Right renal pelvis (tissue), 4 donors: ENCODE measurements around the gene IGLL5. TPM values are rescaled to one million over a fixed set of nuclear protein-coding genes. Genes with fewer than 3 reads are reported as not detected.

Experiments used
- DNase-seq, 4 donors: peaks; one replicate each; pipeline ENCODE4 v3.0.0-alpha.2; 2013; ENCODE audit warnings: low read depth in 4 of 4, low spot score in 3 of 4, missing footprints in 1 of 4
- polyA plus RNA-seq, 4 donors: library from polyadenylated mRNA; unstranded; fragments of 120-200 nt; gene quantifications; one replicate each; pipeline ENCODE4 v1.2.1, GENCODE V29; 2013; ENCODE audit not compliant: insufficient read length in 4 of 4

The IGLL5 gene
- polyA plus RNA-seq: under 1 TPM in 2 of 4 donors, not detected in 2; 0.16 to 0.44 TPM

DNA sequence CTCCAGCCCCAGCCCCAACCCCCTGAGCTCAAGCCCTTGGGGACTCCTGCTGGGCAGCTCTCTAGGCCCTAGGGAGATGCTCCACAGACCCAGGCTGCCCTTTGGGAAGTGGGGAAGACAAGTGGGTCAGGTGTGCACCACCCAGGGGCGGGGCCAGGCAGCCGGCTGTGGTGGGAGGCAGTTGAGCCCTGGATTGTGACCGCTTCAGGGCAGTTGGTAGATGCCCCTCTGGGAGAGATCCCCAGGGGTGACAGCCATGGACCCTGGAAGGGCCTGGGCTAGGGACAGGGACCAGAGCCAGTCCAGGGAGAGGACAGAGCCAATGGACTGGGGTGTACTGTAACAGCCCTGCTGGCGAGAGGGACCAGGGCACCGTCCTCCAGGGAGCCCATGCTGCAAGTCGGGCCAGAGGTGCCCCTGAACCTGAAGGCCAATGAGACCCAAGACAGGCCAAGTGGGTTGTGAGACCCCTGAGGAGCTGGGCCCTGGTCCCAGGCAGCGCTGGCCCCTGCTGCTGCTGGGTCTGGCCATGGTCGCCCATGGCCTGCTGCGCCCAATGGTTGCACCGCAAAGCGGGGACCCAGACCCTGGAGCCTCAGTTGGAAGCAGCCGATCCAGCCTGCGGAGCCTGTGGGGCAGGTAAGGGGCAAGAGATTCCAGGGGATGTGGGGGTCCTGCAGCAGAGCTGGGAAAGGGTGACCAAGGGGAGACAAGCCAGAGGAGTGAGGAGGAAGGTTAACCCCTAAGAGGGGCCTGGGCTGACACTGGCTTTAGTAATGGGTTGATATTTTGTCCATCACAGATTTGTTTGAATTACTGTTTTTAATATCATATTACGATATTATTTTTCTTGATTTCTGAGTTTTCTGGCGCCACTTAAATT is at the start of gene IGLL5:
TSS of gene IGLL5 (plus strand) at position 196 of the 883 bp plus-strand sequence. CDS start at position 434, 238 bp downstream.
- DNase-seq: no peak

DNA sequence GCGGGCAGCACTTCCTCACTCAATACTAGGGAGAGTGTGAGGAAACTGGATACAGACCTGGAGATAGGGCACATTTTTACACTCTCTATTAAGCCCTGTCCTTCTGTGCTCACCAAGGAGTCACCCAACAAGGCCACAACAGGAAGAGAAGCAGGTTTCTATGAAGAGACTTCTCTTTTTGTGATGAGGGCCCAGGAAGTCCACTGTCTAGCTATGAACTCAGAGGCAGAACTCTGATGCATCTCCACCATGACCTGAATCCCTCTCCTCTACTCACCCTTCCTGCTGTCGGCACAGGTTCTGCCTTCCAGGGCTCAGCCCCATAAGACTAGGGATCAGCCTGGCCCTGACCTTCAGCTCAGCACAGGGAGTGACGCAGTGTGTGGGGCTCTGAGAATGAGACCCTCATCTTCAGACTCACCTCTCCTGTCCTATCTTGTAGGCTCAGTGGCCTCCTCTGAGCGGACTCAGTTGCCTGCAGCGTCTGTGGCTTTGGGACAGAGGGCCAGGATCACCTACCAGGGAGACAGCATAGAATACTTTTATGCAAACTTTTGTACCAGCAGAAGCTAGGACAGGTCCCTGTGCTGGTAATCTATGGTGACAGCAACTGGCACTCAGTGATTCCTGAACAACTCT is 49.3 kb upstream of the IGLL5 start:
- no peak for DNase-seq

DNA sequence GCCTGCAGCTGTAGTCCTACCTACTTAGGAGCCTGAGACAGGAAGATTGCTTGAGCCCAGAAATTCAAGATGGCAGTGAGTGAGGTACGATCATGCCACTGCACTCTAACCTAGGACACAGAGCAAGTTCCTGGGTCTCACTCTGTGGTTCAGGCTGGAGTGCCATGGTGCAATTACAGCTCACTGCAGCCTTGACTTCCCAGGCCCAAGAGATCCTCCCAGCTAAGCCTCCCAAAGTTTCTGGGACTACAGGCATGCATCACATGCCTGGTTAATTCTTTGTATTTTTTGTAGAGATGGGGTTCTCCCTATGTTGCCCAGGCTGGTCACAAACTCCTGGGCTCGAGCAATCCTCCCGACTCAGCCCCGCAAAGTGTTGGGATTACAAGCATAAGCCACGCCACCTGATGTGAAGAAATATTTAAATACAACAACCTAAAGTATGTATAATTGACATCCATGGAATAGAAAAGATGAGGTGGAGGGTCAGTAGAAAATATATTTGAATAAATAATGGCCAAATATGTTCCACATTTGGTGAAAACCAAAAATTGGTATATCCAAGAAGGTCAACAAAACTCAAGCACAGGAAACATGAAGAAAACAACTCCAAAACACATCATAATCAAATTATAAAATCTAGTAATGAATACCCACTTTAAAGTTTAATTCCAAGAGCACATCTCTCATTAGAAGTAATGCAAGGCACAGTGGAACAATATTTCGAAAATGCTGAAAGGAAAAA is 47.9 kb upstream of the IGLL5 start:
- DNase-seq: no peak

DNA sequence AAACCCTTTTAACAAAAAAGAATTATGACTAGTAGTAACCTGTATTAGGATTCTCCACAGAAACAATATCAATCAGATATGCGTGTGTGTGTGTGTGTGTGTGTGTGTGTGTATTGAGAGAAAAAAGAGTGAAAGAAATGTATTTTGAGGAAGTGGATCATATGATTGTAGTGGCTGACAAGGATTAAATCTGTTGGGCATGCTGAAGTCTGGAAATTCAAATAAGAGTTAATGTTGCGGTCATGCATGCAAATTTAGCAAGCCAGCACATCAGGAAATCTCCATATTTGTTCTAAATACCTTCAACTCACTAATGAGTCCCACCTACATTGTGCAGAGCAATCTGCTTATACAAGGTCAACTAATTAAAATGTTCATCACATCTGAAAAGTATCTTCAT is 46.8 kb upstream of the IGLL5 start:
- no peak for DNase-seq

DNA sequence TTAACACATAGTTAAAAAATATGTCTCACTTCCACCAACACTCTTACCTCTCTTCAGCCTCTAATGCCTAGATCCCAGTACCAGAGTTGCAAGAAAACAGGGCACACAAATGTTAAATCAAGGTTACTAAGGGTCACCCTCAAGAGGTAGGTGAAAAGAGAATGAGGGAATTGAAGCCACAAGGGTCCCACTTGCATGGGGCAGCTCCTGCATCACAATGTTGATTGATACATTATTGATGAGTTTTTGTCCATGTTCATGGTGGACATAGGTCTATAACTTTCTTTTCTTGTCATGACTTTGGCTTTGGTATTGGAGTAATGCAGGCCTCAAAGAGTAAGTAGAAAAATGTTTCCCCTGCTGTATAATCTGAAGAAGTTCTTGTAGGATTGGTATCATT is 46.0 kb upstream of the IGLL5 start:
- no peak for DNase-seq

DNA sequence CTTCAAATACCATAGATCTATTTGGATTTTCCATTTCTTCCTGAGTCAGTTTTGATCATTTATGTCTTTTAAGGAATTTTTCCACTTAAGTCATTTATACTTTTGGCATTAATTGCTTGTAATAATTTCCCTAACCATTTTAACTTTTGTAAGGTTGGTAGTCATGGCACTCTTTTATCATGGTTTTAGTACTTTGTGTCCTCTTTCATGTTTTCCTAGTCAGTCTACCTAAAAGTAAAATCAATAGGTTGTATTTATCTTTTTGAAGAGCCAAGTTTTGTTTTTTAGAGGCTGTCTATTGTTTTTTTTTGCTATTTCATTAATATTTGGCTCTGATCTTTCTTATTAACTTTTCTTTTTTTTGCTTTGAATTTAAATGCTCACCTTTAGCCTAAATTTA is 45.5 kb upstream of the IGLL5 start:
- DNase-seq: no peak

DNA sequence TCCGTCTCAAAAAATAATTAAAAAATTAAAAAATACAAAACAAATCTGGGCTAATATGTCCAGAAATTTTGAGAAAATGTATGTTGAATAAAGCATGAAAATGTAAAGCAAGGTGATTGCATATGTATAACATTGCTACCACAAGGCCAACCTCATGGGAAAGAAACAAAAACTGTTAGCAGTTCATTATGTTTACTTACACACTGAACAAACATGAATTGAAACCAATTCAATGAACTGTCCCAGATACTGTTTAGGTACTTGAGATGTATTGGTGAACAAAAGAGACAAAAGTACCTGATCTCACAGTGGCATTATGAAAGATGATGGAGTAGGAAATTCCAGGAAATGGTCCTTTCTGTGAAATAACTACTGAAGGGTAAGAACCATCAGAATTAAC is 43.8 kb upstream of the IGLL5 start:
- DNase-seq: no peak

DNA sequence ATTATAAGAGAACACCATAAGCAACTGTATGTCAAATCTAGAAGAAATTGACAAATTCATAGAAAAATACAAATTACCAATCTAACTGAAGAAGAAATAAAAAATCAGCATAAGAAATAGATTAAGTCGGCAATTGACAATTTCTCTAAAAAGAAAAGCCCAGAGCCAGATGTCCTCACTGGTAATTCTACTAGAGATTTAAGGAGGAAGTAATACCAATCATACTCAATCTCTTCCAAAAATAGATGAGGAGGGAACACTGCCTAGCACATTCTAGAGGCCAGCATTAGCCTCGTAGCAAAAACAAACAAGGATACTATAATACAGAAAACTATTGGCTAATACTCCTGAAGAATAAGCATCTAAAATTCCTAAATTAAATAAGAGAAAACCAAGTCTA is 40.4 kb upstream of the IGLL5 start:
- DNase-seq: no peak

DNA sequence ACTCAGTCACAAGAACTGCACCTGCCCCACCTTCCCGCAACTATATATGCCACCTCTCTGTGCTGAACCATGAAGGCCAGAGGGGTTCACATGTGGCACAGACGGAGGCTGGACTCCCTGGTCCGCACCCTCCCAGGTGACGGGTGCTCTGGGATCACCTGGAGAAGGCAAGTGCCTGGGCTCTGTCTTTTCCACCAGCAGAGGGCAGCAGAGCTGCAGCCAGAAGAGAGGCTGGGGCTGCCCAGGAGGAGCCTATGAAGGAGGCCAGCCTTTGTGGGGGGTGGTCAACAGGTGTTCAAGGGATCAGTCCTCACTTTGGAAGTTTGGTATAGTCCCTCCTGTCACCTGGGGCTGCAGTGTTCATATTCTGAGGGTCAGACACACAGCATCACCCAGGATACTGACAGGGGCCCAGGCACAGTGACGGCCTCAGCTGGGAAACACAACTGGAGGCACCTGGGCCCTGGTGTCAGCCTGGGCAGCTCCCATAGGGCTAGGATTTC is 39.2 kb upstream of the IGLL5 start:
- DNase-seq: peak in 3 of 4 donors; percentile 39 to 58 (median 47)

DNA sequence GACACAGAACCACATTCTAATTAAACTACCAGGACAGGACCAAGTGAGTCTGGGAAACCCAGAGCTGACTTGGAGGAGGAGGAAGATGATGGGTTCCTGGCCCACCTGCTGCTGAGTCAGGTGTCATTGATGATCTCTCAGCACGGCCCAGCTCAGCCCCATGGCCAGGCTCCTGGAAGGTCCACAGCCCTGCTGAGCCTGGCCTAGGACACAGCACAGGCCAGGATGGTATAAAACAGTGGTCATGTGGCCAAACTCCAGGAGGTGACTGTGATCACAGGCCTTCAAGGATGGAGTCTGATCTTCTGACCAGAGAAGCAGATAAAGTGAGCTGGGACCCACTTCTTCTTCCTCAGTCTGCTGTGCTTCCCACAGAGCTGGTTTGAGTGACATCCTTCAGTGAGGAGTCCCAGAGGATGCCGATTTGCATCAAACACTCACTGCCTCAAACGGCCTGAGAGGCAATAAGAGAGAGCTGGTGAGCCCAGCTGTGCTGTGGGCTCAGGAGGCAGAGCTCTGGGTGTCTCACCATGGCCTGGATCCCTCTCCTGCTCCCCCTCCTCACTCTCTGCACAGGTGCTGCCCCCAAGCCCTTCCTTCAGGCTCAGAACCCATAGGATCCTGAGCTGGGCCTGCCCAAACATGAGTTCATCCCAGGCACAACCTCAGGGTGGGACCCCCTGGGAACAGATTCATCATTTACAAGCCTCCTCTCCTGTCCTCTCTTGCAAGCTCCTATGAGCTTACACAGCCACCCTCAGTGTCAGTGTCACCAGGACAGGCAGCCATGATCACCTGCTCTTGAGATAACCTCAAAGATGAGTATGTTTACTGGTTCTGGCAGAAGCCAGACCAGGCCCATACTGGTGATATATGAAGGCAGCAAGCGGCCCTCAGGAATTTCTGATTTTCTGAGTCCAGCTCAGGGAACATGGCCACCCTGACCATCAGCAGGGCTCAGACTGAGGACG is 37.7 kb upstream of the IGLL5 start:
- no peak for DNase-seq

DNA sequence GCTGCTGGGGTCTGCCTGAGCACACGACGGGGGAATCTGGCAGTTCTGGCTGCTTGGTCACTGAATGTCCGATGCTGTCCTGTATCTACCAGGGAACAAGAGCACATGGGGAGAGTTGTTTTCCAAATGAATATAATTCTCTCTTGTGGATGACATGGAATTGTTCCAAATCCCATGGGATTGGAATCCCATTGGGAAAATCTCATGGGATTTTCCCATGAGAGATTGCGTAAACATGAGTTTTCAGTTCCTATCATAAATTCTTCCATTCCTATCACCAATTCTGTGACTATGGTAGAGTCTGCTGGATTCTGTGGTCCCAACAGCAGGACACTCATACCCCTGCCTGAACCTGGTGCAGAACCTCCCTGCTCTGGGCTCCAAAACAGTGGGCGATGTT is 35.6 kb upstream of the IGLL5 start:
- no peak for DNase-seq

DNA sequence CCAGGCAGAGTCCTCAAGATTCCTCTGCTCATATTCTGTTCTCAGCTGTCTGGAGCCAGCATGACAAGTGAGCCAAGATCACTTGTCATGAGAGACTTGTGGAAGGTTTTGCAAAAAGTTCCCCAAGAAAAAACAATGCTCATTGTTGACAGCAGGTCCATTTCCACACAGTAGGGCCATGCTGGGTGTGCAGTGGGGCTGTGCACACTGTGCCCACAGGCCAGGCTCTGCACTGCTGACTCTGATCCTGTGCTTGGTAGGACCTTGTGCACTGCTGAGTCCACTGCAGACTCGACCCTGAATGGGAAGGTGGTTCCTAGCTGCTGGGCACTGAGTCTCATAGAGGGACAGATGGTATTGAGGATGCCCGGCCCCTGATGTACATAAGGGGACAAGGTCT is 33.9 kb upstream of the IGLL5 start:
- no peak for DNase-seq

DNA sequence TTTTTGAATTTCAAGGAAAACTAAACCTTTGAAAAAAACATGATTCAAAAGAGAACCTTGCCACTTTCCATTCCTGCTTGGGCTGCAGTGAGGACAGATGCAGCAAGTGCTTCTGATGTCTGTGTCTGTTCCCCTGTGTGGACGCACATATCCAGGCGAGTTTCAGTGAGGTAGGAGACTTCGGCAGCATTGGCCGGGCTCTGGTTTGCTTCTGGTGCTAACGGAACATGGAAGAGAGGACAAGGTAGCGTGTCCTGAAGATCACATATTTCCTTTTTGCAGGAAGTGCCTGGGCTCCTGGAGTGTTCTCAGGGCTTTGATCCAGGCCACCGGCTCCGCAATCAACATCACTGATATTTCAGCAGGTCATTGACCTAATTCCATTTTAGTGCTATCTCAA is 33.1 kb upstream of the IGLL5 start:
- no peak for DNase-seq

DNA sequence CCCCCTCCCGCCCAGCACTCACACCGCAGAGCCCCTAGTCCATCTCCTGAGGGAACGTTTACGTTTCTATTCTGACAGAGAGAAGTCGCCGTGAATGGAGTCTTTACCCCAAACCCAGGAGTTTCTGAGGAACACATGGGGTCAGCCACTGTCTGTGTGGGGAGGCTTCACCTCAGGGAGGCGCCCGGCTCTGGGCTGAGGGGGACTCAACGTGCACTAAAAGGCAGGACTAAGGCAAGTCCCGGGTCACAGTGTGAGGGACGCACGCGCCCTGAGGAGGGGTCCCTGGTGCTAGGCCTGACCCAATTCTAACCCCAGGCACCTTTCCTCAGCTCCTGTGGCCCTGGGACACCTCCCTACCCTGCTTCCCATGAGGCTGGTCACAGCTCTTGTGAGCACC is 32.5 kb upstream of the IGLL5 start:
- no peak for DNase-seq

DNA sequence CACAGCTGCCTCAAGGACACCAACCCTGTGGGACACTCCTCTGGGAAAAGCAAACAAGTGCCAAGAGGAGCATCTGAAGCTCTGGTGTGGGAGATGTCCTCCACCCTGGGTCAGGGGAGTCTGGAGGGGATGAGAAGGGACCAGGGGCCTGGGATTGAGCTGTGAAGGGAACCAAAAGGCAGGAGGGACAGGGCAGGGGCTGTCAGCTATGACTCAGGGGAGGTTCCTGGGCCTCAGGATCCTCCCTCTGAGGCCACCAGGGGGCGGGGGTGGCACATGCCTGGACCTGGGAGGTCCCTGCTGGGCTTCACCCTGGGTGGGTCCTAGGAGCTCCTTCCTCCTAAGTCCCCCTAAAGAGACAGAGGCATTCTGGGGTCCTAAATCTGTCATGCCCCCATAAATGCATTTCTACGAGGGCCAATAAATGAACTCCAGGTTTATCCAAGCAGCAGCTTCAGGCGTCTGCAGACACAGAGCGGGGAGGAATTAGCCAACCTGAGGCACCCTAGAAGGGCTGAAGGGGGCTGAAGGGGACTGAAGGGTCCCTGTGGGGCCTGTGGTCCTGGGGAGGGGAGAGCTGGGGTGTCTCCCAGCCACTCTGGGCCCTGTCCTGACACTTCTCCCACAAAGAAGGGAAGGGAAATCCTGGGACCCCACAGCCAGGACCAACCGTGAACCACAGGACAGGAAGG is 31.9 kb upstream of the IGLL5 start:
- no peak for DNase-seq

DNA sequence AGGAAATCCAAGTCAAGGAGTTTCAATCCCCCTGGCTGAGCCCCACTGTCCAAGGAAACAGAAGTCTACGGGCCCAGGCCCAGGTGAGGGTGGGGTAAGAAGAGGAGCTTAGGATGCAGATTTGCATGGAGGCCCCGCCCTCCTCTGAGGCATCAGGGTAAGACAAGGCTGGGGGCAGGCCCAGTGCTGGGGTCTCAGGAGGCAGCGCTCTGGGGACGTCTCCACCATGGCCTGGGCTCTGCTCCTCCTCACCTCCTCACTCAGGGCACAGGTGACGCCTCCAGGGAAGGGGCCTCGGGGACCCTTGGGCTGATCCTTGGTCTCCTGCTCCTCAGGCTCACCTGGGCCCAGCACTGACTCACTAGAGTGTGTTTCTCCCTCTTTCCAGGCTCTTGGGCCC is 31.3 kb upstream of the IGLL5 start:
- DNase-seq: no peak

DNA sequence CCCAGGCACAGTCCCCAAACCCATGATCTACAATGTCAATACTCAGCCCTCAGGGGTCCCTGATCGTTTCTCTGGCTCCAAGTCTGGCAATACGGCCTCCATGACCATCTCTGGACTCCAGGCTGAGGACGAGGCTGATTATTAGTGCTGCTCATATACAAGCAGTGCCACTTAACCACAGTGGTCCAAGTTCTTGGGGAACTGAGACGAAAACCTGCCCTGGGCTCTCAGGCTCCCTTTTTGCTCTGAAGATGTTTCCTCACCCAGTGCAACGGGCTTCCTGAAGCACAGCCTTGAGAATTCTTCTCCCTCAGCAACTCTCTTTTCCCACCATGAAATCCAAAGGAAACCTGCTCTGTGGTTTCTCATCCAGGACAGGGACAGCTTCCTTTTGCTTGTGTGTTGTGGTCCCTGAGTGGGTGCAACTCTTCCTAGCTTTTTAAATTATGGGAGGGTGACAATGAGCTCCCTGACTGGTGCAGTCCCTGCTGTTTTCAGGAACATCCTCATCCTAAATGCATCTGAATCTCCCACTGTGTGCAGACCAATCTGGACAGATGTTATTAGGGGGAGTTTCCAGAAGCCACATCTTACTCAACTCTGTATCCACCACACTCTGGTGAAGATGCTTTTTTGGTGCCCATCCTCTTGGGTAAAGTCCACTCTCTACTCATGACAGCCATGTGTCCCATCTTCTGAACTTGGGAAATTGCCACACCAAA is 30.6 kb upstream of the IGLL5 start:
- DNase-seq: no peak

DNA sequence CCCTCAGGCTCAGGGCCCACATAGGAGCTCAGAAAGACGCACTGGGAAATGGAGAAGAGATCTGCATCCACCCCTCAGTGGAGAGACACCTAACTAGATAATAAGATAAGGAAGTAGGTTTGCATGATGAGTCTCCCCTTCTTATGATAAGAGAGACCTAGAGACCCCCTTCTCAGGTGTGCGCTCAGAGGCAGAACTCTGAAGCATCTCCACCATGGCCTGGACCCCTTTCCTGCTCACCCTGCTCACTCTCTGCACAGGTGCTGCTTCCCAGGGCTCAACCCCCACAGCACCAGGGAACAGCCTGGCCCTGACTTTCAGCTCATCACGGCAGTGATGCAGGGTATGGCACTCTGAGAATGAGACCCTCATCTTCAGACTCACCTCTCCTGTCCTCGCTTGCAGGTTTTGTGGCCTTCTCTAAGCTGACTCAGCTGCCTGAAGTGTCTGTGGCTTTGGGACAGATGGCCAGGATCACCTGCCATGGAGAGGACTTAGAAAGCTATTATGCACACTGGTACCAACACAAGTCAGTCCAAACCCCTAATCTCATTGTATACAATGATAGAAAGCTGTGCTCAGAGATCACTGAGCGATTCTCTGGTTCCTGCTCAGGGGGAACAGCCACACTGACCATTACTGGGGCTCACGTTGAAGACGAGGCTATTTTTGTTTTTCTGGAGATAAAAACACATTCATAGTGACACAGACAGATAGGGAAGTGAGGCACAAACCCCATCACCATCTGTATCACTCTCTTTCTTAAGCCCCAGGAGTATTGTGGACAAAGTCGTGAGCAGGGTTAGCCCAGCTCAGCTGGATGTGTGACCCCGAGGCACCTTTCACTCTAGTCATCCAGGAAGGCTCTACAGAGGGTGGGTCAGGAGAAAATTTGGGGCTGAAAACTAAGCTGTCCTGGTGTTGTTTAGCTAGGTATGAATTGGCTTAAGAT is 29.7 kb upstream of the IGLL5 start:
- no peak for DNase-seq
